Transverse colon (tissue), 4 donors: ENCODE data around the gene CCL3. TPM values are rescaled to one million over a fixed set of nuclear protein-coding genes. Genes with fewer than 3 reads are reported as not detected.
"Not testable (repeated sequence)": the region's sequence is repeated elsewhere in the genome, so short reads cannot be mapped to it uniquely, and the experiment has no call there.

Source experiments
- DNase-seq: peaks from one replicate; pipeline ENCODE4 v3.0.0-alpha.2; 2019
- H3K27ac ChIP-seq, 4 donors: fragments of 200-600 bp; sonication (generic); 2 replicates each; pipeline ENCODE4 v1.5.1; 2016 to 2018; ENCODE audit warnings: inconsistent platforms in 4 of 4
- H3K27me3 ChIP-seq: fragments of 200-600 bp; sonication (generic); 2 replicates; pipeline ENCODE4 v1.5.1; 2017; ENCODE audit warnings: inconsistent platforms
- H3K36me3 ChIP-seq, 4 donors: fragments of 200-600 bp; sonication (generic); 2 replicates each; pipeline ENCODE4 v1.5.1; 2017 to 2019; ENCODE audit warnings: inconsistent platforms in 4 of 4
- H3K4me1 ChIP-seq, 4 donors: fragments of 200-600 bp; sonication (generic); 2 replicates each; pipeline ENCODE4 v1.5.1; 2017 to 2020; ENCODE audit warnings: inconsistent platforms in 4 of 4
- H3K4me3 ChIP-seq, 4 donors: fragments of 200-600 bp; sonication (generic); 1 replicate in 1 of 4; 2 replicates in 3 of 4; pipeline versions ENCODE4 v1.5.1 to v1.6.1; 2017 to 2019; ENCODE audit warnings: inconsistent platforms in 4 of 4
- H3K9me3 ChIP-seq, 2 donors: fragments of 200-600 bp; sonication (generic); 2 replicates each; pipeline ENCODE4 v1.5.1; 2017 to 2019; ENCODE audit warnings: inconsistent platforms in 2 of 2
- CTCF ChIP-seq, 5 experiments: fragments of 200-600 bp in 3 of 5; fragments of 450-650 bp in 2 of 5; sonication (generic) in 3 of 5; IDR thresholded peaks; 1 replicate in 2 of 5; 2 replicates in 3 of 5; pipeline ENCODE4 v1.5.1; 2016 to 2017; ENCODE audit warnings: antibody characterized with exemption in 5 of 5, inconsistent platforms in 3 of 5, mild to moderate bottlenecking in 2 of 5, moderate library complexity in 1 of 5
- EP300 ChIP-seq: sonication (generic); formaldehyde crosslinking; IDR thresholded peaks from one replicate; pipeline ENCODE4 v1.6.1; 2017; ENCODE audit warnings: antibody characterized with exemption, low read depth
- POLR2A ChIP-seq: fragments of 450-650 bp; IDR thresholded peaks from one replicate; pipeline ENCODE4 v1.6.1; 2016; ENCODE audit warnings: antibody characterized with exemption, mild to moderate bottlenecking, moderate library complexity
- POLR2AphosphoS5 ChIP-seq, 3 donors: sonication (generic); formaldehyde crosslinking; IDR thresholded peaks; one replicate each; pipeline ENCODE4 v1.6.1; 2016; ENCODE audit warnings: antibody characterized with exemption in 3 of 3
- WGBS, 2 donors: methylation state at CpG; one replicate each; pipeline ENCODE4 v1.1.5; 2018; ENCODE audit warnings: low coverage in 1 of 2; 5-methylcytosine and 5-hydroxymethylcytosine counted together
- in situ Hi-C, 4 donors: fragments of 200-750 bp; cut with MboI; loops; one replicate each; pipeline versions ENCODE4 v1.15.0 to v1.15.1; 2017; ENCODE audit warnings: low sequenced_read_pairs in 3 of 4, low pct_ligation_motif_present in 1 of 4, low pct_unique_long_range_greater_than_20kb in 1 of 4
- intact Hi-C: fragments of 100-400 bp; cut with DNase I; formaldehyde crosslinking; loops from one replicate; pipeline ENCODE4 v1.15.1; 2023; ENCODE audit warnings: low total_unique reads
- total RNA-seq, 4 donors: library from RNA; depleted of rRNA; stranded (reverse); fragments of >200 nt; gene quantifications; one replicate each; pipeline ENCODE4 v1.1.0, GENCODE V29; 2016

Gene CCL3
- total RNA-seq, 4 donors from 2014 or later, result 1.1 to 4.4 TPM; not detected in 2

GRCh38 chr17:36120221-36120620, 30.3 kb upstream of the CCL3 start:
- WGBS, 2 donors, result 59 to 75% methylated on average over 3 of the region's 3 CpGs
- TF ChIP-seq CTCF (IDR thresholded peaks at IDR 0.05), result no peak
- TF ChIP-seq POLR2AphosphoS5 (IDR thresholded peaks at IDR 0.05), result no peak
- no peak for TF ChIP-seq EP300
- TF ChIP-seq POLR2A, result no peak
- peaks cover 0 to 23% (median 6%) of the 10 kb centered on the region in 4 donors for H3K4me1 ChIP-seq
- peaks cover 5 to 6% of the 10 kb centered on the region in 2 donors for H3K9me3 ChIP-seq
- intact Hi-C loops (no loop called here), in situ Hi-C loops (loop anchor here in 1 of 4 donors (25.0 kb wide), 1 partner anchor 342 kb away; no protein-coding TSS in a partner anchor)
- no peak overlapping the region for H3K4me3 ChIP-seq
- H3K36me3 ChIP-seq, result no peaks in the 10 kb centered on the region
- no peak overlapping the region for H3K27ac ChIP-seq
- no peaks in the 10 kb centered on the region for H3K27me3 ChIP-seq
- no peak for DNase-seq

GRCh38 chr17:36118477-36119353, 28.8 kb upstream of the CCL3 start:
- peaks cover 0 to 23% (median 6%) of the 10 kb centered on the region in 4 donors for H3K4me1 ChIP-seq
- 88 to 92% methylated on average over 12 of the region's 12 CpGs for WGBS, 2 donors
- intact Hi-C loops, result no loop called here
- no peaks in the 10 kb centered on the region for H3K36me3 ChIP-seq
- no peak overlapping the region for H3K27ac ChIP-seq
- no peaks in the 10 kb centered on the region for H3K9me3 ChIP-seq
- in situ Hi-C loops, result loop anchor here in 1 of 4 donors (25.0 kb wide), 1 partner anchor 344 kb away; no protein-coding TSS in a partner anchor
- no peak overlapping the region for H3K4me3 ChIP-seq
- DNase-seq, result no peak
- no peaks in the 10 kb centered on the region for H3K27me3 ChIP-seq
- no peak for TF ChIP-seq POLR2A

- H3K9me3 ChIP-seq, result no peaks in the 10 kb centered on the region
- 23 to 30% methylated on average over 3 to 5 of the region's 5 CpGs for WGBS, 2 donors
- peak; percentile 34 for DNase-seq
- peaks cover 0 to 20% (median 6%) of the 10 kb centered on the region in 4 donors for H3K4me1 ChIP-seq
- intact Hi-C loops, result no loop called here
- H3K27ac ChIP-seq, result no peak overlapping the region
- no peak overlapping the region for H3K4me3 ChIP-seq
- TF ChIP-seq POLR2A, result no peak
- TF ChIP-seq CTCF (IDR thresholded peaks at IDR 0.05), result no peak
- TF ChIP-seq EP300, result no peak
- TF ChIP-seq POLR2AphosphoS5 (IDR thresholded peaks at IDR 0.05), result no peak
- no peaks in the 10 kb centered on the region for H3K36me3 ChIP-seq
- in situ Hi-C loops, result loop anchor here in 1 of 4 donors (25.0 kb wide), 1 partner anchor 345 kb away; no protein-coding TSS in a partner anchor
- H3K27me3 ChIP-seq, result no peaks in the 10 kb centered on the region
Observed at GRCh38 chr17:36117505-36118382, 27.8 kb upstream of the CCL3 start.

- H3K4me3 ChIP-seq, H3K27me3 ChIP-seq, intact Hi-C loops, DNase-seq, H3K27ac ChIP-seq, H3K36me3 ChIP-seq, H3K9me3 ChIP-seq: not testable (repeated sequence)
- H3K4me1 ChIP-seq, result peaks cover 0 to 14% (median 6%) of the 10 kb centered on the region in 4 donors
- in situ Hi-C loops, result loop anchor here in 1 of 4 donors (25.0 kb wide), 1 partner anchor 347 kb away; no protein-coding TSS in a partner anchor
Observed at GRCh38 chr17:36115649-36115977, 25.7 kb upstream of the CCL3 start.

- 82 to 91% methylated on average over 4 to 5 of the region's 5 CpGs for WGBS, 2 donors
- H3K9me3 ChIP-seq, intact Hi-C loops, H3K4me3 ChIP-seq, H3K27ac ChIP-seq, H3K27me3 ChIP-seq, DNase-seq, H3K36me3 ChIP-seq: not testable (repeated sequence)
- in situ Hi-C loops, result loop anchor here in 2 of 4 donors (5.0 to 25.0 kb wide), 2 partner anchors 72 to 347 kb away; no protein-coding TSS in a partner anchor
- peaks cover 0 to 14% (median 6%) of the 10 kb centered on the region in 4 donors for H3K4me1 ChIP-seq
Observed at GRCh38 chr17:36114971-36115648, 25.2 kb upstream of the CCL3 start.

GRCh38 chr17:36113131-36113530, 23.2 kb upstream of the CCL3 start:
- H3K36me3 ChIP-seq, H3K9me3 ChIP-seq, H3K4me3 ChIP-seq, H3K27me3 ChIP-seq, DNase-seq, H3K4me1 ChIP-seq, H3K27ac ChIP-seq, intact Hi-C loops: not testable (repeated sequence)
- in situ Hi-C loops, result loop anchor here in 2 of 4 donors (5.0 to 25.0 kb wide), 2 partner anchors 74 to 349 kb away; no protein-coding TSS in a partner anchor
- WGBS, 2 donors, result 75 to 95% methylated on average over 1 of the region's 1 CpG
